NAMALWA (cell line): ENCODE results near the gene ZNF581.
A peak's percentile ranks its signal among the peaks of the same experiment; 100 is the strongest.

ENCODE experiments used
- DNase-seq: peaks from one replicate; pipeline ENCODE4 v3.0.0-alpha.2; 2015; ENCODE audit warnings: low spot score

The ZNF581 gene

DNA sequence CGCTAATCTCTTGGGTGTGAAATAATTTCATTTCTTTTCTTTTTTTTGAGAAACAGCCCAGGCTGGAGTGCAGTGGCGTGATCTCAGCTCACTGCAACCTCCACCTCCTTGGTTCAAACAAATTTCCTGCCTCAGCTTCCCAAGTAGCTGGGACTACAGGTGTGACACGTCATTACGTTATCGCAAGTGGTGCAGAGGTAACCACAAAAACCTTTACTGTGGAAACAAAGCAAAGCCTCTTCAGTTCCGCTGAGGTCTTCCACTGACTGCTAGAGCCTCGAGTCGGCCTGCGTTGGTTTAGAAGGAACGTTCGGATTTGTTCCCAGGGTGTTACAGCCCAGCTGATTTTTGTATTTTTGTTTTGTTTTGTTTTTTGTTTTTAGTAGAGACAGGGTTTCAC, 17.1 kb upstream of the ZNF581 start:
- no peak for DNase-seq

DNA sequence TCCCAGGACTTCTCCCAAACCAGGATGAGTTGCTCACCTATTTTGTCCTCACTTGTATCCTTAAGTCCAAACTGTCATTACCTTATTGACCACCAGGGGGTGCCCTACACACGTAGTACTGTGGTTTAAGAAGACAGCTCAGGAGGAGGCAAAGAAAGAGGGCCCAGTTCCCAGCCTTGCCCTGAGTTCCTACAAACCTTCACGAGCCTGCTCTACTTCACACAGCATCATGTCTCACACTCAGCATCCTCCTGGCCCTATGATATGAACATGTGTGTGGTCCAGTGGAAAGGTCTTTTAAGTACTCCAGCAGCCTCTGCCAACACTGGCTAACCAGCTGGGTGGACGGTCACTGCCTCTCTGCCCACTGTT, 11.0 kb upstream of the ZNF581 start:
- DNase-seq, result peak; percentile 96

DNA sequence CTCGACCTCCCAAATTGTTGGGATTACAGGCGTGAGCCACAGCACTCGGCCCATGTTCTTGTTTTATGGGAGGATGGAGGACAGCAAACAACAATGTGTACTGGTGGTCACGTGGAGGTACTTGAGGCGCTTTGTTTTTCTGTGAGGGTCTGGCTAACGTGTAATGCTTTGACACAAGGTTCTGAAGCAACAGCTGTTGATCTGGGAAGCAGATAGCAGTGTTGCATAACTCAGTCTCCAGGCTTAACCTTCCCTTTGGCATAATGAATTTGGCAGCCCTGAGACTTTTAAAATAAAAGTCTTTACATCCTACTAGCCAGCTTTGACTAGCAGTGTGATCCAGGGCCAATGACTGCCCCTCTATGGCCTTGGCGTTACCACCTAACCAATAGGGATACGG, 9.6 kb upstream of the ZNF581 start:
- DNase-seq, result no peak

DNA sequence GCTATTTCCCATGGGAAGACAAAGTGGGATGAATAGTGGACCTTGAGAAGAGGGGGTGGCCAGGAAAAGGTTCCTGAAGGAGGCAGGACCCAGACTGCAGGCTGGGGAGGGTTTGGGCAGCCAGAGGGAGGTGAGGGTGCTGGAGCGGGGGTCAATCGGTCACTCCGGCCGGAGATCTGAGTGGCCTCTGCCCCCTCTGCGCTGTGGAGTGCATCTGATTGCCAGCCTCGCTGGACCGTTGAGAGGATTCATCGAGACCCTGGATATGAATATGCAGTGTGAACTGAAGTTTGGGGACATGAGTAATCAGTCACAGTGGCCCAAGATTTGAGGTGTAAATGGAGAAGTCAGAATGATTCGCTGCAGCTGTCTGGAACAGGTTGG, 8.1 kb upstream of the ZNF581 start:
- no peak for DNase-seq

DNA sequence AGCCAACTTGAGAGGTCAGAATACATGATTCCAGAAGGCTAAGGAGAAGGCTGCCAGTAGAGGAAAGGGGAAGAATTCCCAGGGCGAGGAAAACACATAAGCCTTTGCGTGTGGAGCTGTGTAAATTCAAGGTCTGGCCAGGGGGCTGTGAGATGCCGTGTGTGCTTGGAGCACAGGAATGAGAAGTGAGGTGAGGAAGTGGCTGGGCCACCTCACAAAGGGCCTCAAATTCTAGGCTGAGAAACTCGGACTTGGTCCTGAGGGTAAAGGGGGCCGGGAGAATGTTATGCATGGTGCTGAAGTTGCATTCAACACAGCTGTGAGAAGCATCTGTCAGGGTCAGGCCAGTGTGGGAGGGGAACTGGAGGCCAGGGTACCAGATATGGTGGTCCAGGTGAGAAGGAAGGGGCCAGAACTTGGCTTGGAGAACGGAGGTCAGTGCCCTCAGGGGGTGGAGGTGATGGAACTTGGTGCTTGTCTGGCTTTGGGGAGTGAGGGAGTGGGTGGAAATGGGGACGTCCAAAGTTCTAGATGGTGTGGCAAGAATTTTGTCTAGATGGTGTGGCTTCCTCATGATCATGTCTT, 7.5 kb upstream of the ZNF581 start:
- no peak for DNase-seq

DNA sequence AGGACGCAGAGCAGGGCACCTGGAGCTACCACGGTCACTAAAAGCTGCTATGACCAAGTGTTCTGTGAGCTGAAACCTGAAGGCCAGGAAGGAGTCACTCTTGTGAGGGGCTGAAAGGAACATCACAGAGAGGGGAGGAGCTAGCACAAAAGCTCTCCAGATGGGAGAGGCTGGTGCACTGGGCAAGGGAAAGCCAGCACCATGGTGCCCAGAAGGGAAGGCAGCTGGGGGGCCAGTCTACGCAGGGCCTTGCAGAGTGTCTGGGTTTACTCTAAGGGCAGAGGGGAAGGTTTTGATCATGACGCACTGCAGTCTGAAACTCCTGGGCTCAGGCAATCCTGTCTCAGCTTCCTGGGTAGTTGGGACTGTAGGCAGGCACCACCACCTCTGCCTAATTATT, 6.7 kb upstream of the ZNF581 start:
- no peak for DNase-seq

DNA sequence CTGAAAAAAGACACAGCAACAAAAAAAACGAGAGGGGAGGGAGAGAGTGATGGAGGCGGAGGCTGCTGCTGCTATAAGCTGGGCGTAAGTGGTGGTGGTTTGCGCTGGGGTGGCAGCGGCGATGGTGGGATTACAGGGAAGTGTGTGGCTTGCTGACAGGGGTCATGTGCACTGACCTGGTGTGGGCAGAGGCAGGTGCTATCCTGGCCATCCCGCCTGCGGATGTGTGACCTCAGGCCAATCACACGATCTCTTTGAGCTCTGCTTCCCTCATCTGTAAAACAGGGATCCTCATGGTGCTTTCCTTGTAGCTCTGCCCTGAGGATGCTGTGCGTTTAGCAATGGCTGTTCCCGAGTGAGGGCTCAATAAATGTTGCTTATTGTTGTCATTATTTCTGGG, 5.9 kb upstream of the ZNF581 start:
- DNase-seq, result no peak

DNA sequence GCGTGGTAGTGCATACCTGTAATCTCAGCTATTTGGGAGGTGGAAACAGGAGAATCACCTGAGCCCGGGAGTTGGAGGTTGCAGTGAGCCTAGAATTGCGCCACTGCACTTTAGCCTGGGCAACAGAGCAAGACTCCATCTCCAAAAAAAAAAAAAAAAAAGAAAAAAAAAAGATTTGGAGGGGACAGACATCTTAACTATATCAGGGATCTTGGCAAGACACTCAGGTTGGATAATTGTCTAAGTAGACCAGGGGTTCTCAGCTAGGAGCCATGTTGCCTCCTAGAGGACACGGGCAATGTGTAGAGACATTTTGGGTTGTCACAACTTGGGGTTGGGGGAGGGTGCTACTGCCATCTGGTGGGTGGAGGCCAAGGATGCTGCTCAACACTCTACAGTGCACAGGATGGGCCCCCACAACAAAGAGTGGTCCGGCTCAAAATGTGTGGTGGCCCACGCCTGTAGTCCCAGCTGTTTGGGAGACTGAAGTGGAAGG, 4.5 kb upstream of the ZNF581 start:
- peak; percentile 94 for DNase-seq

DNA sequence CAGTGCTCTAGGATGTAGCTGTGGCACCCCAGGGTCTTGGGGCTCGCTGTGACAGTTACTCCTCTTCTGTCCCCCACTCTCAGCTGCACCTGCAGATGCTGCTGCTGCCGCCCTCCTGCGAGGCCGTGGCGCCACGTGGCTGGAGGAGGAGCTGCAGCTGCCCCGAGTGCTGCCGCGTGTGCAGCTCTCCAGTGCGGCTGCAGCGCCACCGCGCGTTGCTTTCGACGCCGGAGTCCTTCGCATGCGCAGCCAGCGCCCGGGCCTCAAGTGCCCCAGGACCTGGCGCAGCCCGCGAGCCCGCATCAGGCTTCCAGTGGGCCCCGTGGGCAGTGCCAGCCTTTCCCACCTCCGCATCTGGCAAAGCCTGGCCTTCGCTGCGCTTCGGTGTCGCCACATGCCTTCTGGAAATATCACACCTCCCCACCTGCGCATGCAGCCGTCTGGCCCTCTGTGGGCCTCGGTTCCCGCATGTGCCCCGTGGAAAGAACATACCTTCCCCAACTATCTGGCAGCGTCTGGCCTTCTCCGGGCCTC, 3.3 kb upstream of the ZNF581 start:
- DNase-seq, result peak; percentile 79

DNA sequence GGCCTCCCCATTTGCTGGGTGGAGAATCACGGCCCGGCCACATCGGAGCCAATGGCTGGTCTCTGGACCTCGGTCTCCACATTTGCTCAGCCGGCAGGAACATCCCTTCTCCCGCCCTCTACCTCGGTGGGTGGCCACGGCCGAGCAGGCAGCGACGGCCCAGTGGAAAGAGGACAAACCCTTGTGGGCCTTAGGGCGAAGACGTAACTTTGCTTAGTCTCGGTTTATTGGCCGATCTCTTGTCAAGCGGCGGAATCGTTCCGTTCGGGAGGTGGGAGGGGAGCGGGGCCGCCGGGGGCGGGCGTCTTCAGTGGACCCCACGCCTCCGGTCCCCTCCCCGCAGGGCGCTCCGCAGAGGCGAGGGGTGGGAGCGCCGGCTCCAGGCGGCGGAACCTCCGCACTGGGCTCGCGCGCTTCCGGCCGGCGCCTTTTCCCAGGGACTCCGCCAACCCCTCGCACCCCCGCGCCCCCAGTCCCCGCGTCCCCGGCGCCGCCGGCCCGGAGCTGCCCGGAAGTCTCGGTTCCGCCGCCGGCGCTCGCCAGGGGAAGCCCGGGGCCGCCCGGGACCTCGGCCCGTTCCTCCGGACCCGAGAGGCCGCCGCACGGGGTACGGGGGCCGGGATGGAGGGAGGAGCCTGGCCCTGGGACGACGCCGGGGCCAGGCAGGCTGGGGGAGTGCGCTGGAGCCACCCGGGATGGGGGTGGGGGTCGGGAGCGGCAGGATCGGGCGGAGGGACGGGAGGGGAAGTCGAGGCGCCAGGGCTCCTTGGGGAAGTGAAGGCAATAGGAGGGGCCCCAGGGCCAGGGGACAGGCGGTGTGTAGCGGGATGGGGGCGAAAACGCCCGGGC, 2.6 kb upstream of the ZNF581 start, which contains the start of gene ZNF580:
TSS of gene ZNF580 (plus strand) at position 426 of the 849 bp plus-strand sequence. CDS start 1,507 bp downstream, outside the sequence.
- DNase-seq, result peak; percentile 65

DNA sequence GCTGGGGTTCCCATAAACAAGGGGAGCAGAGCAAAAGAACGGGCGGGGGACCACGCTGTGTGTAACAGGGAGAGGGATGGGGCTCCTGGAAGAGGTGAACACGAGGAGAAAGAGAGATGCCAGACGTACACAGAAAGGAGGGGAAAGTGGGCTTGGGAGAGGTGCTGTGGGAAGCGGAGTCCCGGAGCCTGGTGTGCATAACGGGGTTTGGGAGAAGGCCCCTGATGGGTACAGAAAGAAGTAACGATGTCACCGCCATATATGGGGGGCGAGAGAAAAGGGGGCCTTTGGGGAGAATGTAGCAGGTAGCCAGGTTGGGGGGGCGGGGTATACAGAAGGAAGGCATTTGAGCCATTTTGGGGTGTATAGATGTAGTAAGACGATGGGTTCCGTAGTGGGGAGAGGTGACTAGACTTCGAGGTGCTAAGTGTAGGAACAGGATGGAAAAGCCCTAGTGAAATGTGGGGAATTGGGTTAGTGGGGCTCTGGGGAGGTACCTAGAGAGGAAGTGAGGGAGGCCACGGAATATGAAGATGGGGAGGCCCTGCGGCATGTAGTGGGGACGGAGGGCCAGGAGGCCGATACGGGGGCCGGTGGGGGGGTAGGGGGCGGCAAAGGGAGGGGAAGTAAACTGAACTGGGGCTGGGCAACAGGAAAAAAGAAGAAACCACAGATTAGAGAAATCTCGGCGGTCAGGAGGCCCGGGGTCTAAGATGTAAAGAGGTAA, 1.9 kb upstream of the ZNF581 start:
- DNase-seq, result peak; percentile 55

DNA sequence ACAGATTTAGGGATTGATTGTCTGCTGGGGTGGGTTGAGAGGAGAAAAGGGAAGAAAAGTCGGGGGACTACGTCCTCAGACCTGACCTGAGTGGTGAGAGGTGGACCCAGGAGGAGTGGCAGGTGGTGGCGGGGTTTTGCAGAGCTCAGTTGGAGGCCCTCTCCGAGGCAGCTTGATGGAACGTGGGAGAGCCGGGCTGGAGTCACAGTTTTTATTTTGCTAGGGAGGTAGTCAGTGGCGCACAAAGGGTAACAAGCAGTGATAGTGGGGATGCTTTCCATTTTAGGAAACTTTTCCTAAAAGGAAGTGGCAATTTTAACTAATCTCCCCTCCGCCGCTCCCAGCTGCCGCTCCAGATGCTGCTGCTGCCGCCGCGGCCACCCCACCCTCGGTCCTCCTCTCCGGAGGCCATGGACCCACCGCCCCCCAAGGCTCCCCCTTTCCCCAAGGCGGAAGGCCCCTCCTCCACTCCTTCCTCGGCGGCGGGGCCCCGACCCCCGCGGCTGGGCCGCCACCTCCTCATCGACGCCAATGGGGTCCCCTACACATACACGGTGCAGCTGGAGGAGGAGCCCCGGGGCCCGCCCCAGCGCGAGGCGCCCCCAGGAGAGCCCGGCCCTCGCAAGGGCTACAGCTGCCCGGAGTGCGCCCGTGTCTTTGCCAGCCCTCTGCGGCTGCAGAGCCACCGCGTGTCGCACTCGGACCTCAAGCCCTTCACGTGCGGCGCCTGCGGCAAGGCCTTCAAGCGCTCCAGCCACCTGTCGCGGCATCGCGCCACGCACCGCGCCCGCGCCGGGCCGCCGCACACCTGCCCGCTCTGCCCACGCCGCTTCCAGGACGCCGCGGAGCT, 1.1 kb upstream of the ZNF581 start:
- peak; percentile 68 for DNase-seq

DNA sequence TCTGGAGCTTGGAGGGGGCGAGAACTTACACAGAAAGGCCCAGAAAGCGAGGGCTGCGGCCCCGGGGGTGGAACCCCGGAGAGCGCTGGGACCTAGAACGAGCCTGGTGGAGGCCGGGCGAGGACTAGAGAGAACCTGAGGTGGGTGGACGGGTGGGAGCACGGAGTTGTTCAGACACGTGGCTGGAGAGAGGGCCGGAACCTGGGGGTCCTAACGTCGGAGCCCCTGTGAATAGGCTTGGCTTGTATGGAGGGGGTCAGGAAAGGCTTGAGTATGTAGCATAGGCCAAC, 383 bp downstream of the ZNF581 start:
- no peak for DNase-seq

DNA sequence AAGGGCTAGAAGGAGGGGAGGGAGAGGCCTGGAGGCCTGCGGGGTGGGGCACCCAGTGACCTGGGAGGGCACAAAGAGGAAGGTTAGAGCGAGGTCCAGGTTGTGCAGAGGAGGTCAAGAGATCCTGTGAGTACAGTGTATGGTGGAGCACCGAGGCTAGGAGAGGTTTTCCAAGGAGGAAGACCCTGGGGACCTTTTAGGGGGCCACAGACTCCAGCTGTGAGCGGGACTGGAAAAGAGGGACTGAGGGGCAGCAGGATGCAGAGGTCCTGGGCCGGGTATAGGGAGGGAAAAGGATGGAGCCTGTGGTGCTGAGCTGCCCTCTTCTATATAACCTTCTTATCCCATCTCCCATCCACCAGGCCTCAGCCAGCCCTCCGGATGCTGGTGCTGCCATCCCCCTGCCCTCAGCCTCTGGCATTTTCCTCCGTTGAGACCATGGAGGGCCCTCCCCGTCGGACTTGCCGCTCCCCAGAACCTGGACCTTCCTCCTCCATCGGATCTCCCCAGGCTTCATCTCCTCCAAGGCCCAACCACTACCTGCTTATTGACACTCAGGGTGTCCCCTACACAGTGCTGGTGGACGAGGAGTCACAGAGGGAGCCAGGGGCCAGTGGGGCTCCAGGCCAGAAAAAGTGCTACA, 863 bp downstream of the ZNF581 start:
- DNase-seq, result no peak

DNA sequence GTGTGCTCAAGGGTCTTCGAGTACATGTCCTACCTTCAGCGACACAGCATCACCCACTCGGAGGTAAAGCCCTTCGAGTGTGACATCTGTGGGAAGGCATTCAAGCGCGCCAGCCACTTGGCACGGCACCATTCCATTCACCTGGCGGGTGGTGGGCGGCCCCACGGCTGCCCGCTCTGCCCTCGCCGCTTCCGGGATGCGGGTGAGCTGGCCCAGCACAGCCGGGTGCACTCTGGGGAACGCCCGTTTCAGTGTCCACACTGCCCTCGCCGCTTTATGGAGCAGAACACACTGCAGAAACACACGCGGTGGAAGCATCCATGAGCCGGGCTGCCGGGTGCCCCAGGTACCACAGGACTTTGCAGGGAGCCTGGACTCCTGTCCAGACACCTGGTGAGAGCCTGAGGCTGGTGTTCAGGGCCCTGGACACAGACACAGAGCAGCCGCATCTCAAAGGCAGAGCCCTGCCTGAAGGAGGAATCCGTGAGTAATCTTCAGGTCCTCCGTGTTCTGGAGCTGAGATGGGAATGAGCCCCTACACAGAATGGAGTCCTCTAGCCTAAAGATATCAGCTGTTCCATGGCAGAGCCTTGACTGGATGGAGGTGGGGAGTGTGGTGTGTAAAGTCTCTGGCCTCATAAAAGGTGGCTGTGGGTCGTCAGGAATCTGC, 1.5 kb downstream of the ZNF581 start:
- no peak for DNase-seq

DNA sequence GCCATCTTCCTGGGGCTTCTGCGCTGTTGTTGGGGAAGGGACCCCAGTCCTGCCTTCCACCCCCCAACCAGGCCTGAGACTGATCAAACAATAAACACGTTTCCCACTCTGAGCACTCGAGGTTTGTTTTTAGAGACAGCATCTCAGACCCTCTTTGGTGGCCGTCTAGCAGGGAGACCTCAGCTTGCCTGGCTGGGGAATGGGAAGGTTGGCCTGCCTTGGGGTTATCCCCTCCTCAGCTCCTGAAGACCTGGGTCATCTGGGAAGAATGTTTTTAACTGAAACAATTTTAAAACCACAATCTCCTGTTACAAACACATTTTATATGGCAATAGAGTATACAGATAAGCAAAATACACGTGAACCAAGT, 2.0 kb downstream of the ZNF581 start:
- DNase-seq, result no peak

DNA sequence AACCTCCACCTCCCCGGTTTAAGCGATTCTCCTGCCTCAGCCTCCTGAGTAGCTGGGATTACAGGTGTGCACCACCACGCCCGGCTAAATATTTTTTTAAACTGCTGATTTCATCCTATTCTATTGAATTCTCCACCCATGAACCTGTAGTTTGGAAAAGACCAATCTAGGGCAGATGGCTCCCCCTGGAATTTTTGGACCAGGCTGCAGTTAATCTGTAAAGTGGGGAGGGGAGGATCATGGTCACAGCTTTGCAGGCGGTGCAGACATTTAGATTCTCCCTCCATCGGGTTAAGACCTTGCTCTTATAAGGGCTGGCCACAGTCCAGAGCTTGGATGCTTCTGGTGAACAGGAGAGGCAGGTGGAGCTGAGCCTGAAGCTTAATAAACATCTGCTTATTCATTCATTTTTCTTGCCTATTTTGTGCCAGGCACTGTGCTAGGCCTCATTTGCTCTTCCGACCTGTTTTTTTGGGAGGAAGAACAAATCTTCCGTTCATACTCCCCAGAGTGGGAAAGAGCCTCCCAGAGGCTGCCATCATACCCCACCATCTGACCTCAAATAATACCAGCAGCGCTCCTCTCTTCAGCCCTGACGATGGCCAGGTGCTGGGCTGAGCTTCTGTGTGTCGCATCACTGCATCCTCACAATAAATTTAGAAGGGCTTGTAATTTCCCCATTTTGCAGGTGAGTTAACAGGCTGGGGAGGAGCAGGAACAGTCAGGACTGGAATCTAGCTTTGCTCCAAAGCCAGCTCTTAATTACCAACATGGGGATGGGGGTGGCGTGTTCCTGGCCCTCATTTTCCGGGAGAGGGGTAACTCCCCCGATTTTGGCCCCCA, 3.7 kb downstream of the ZNF581 start:
- DNase-seq, result peak; percentile 88

DNA sequence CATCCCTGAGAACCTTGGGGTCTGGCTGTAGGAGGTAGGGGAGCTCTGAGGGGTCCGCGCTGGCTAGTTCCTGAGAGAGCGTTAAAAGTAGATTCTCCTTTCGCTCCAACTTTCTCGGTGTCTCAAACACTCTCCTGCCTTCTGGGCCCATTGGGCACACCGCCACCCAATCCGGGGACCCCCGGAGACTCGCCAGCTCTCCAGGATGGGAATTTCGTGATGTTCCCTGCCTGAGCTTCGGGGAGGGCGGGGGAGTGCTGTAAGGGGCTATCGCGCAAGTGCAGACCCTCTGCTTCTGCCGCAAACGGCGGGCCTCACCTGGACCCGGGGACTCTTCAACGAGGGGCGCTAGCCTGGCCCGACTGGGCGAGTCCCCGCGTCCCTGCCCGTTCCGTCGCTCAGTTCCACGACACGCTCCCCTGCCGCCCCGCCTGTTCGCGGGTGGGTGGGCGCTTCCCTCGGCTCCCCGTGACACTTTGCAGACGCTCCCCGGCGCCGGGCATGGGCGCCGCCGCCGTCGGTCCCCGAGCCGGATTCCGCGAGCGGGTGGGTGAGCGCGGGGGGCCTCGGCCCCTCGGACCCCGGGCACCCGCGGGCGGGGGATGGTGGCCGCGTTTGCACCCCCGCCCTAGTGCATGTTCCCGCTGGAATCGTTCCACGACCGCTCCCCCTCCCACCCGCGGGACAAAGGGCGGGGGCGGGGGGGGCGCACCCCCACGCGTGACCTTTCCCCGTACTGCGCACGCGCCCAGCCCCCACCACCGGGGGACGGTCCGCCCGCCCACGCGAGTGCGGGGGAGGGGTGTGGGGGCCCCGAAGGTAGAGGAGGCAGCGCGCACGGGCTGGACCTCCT, 4.5 kb downstream of the ZNF581 start, which contains the start of gene CCDC106:
TSS of gene CCDC106 (plus strand) at position 481 of the 853 bp plus-strand sequence. CDS start 835 bp downstream, outside the sequence.
- peak; percentile 71 for DNase-seq
